Measurements from ENCODE around the gene MAPK7.

The MAPK7 gene

DNA sequence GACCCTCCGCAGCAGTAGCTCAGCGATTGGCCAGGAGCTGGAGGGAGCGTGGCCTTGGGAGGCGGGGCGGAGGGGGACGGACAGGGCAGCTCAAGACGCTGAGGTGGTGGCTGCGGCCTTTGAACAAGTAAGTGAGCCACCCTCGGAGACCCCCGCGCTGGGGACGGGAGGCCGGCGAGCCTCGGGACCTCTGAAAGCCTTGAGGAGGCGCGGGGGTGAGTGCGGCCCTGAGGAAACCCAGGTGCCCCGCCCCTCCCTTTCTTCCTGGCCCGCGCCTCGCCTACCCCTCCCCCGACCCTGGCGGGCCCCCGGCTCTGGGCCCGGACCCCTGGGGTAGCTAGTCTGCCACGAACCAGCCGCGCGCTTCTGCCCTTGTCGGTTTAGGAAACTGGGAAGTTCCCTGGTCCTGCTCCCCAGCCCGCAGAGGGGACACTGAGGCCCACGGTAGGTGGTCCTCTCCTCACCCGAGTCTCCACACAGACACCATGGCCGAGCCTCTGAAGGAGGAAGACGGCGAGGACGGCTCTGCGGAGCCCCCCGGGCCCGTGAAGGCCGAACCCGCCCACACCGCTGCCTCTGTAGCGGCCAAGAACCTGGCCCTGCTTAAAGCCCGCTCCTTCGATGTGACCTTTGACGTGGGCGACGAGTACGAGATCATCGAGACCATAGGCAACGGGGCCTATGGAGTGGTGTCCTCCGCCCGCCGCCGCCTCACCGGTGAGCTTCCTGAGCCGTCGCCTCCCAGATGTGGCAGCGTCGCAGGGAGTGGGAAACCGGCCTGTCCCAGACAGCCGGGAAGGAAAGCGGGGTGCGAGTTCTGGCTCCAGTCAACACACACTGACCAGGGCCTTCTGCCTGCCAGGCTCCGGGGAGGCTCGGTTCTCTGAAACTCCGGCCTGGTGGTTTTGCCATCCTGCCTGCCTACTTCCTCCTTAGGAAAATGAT lies at the start of gene MAPK7:
Gene MAPK7 (plus strand): TSS at position 83 of the 945 bp plus-strand sequence. CDS start 403 bp downstream, at position 486.
- FAIRE-seq (no peak), DNase-seq (ENCODE audit: insufficient read length, low spot score) (no peak)
- TF ChIP-seq, protein P1, sequence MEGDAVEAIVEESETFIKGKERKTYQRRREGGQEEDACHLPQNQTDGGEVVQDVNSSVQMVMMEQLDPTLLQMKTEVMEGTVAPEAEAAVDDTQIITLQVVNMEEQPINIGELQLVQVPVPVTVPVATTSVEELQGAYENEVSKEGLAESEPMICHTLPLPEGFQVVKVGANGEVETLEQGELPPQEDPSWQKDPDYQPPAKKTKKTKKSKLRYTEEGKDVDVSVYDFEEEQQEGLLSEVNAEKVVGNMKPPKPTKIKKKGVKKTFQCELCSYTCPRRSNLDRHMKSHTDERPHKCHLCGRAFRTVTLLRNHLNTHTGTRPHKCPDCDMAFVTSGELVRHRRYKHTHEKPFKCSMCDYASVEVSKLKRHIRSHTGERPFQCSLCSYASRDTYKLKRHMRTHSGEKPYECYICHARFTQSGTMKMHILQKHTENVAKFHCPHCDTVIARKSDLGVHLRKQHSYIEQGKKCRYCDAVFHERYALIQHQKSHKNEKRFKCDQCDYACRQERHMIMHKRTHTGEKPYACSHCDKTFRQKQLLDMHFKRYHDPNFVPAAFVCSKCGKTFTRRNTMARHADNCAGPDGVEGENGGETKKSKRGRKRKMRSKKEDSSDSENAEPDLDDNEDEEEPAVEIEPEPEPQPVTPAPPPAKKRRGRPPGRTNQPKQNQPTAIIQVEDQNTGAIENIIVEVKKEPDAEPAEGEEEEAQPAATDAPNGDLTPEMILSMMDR (IDR thresholded peaks at IDR 0.05; ENCODE audit: insufficient read depth, missing control alignments), result no peak

DNA sequence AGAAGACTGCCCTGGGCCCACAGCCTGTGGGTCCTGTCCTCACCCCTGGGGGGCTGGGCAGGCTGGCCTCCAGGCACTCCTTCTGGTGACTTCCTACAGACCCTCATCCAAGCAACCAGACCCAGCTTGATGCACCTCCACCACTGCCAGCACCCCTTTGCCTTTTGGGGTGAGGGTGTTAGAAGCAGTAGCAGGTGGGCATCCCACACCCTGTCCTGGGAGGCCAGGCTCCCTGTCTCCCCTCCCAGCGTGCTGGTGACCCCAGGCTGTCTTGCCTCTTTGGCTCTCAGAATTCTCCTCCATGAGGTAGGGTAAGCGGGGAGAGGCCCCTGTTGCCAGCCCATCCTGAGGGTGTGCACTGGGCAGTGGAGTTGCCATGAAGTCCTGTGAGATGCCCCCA lies 49.2 kb upstream of the MAPK7 start:
- DNase-seq (ENCODE audit: insufficient read length, low spot score), result no peak
- TF ChIP-seq, protein P1 (IDR thresholded peaks at IDR 0.05; ENCODE audit: insufficient read depth, missing control alignments), result no peak
- no peak for FAIRE-seq

GRCh38 chr17:19329839-19330238 lies 48.5 kb upstream of the MAPK7 start:
- DNase-seq (ENCODE audit: insufficient read length, low spot score), result no peak
- no peak for FAIRE-seq
- TF ChIP-seq, protein P1 (IDR thresholded peaks at IDR 0.05; ENCODE audit: insufficient read depth, missing control alignments), result no peak

DNA sequence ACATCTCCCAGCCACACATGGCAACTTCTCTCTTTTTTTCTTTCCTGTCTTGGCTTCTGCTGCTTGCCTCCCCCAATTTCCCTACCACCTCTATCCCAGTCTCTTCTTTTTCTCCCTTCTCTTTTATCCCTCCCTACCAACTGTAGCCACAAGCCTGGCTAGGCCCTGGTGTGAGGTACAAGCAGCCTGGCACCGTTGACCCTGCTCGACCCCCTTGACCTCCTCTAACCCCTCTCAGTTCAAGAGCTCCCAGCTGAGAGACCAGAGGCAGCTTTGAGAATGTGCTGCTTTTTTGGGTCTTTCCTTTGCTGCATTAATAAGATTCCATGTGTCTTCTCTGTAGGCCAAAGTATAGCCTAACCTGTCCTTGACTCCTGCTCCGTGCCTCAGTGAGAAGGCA lies 48.0 kb upstream of the MAPK7 start:
- TF ChIP-seq, protein P1 (IDR thresholded peaks at IDR 0.05; ENCODE audit: insufficient read depth, missing control alignments), result no peak
- DNase-seq (ENCODE audit: insufficient read length, low spot score) (no peak), FAIRE-seq (no peak)

GRCh38 chr17:19331134-19331533 lies 47.2 kb upstream of the MAPK7 start:
- TF ChIP-seq, protein P1 (IDR thresholded peaks at IDR 0.05; ENCODE audit: insufficient read depth, missing control alignments), result no peak
- FAIRE-seq (no peak), DNase-seq (ENCODE audit: insufficient read length, low spot score) (no peak)

DNA sequence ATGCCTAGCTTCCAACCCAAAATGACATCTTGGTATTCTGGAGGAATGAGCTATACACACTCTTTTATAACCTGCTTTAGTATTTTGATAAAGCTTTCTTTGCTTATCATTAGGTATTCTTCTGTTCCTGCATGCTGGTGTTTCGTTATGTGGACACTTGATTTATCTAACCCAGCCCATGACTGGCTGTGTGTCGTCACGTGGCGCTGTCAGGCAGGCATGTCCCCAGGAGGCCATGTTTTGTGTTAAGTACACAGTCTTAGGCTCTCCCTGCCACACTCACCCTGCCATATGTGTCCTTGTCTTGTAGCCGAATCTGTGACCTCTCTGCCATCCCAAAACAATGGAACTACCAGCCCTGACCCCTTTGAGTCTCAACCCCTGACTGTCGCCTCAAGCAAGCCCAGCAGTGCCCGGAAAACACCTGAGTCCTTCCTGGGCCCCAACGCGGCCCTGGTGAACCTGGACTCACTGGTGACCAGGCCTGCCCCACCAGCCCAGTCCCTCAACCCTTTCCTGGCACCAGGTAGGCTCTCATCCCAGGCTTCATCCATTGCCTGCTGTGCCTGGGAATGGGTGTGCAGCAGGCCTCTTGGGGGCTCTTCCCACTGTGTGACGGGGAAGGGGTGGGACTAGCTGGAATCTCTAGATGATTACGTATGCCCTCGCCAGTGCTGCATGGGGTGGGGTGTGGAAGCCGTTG lies 46.6 kb upstream of the MAPK7 start:
- TF ChIP-seq, protein P1 (IDR thresholded peaks at IDR 0.05; ENCODE audit: insufficient read depth, missing control alignments), result no peak
- no peak for DNase-seq (ENCODE audit: insufficient read length, low spot score)
- no peak for FAIRE-seq
